ENCODE measurements around the gene CHST8. TPM values are rescaled to one million over a fixed set of nuclear protein-coding genes. Genes with fewer than 3 reads are reported as not detected.

Gene CHST8
- polyA plus RNA-seq, 3 donors: not detected

- Histone ChIP-seq H3K79me2 (ENCODE audit: insufficient read depth, low read length) (no peaks in the 10 kb centered on the region), H3K4me3 (replicated peaks in 1 of 3; ENCODE audit: low read depth in 2 of 3, low read length in 3 of 3) (no peak overlapping the region), H3K9me3 (replicated peaks in 1 of 2; ENCODE audit: control insufficient read depth in 1 of 2, insufficient read depth in 1 of 2, low read length in 2 of 2) (no peaks in the 10 kb centered on the region), H3K27ac (ENCODE audit: low read depth in 1 of 2, low read length in 2 of 2) (no peak overlapping the region), H3K27me3 (ENCODE audit: control insufficient read depth in 2 of 2, insufficient read depth in 2 of 2, low read length in 2 of 2) (peaks cover 0 to 11% of the 10 kb centered on the region in 2 donors), H3K36me3 (replicated peaks in 1 of 2; ENCODE audit: control insufficient read depth in 1 of 2, insufficient read depth in 2 of 2, low read length in 2 of 2) (no peaks in the 10 kb centered on the region), H3K4me2 (replicated peaks; ENCODE audit: extremely low read depth, low read length, poor library complexity, severe bottlenecking) (no peak overlapping the region), H4K20me1 (ENCODE audit: insufficient read depth, low read length) (no peaks in the 10 kb centered on the region), H3K4me1 (ENCODE audit: control insufficient read depth in 1 of 2, insufficient read depth in 2 of 2, low read length in 2 of 2) (no peaks in the 10 kb centered on the region), H2AFZ (ENCODE audit: insufficient read depth, low read depth, low read length, poor library complexity, severe bottlenecking) (no peak overlapping the region), H3K9ac (ENCODE audit: insufficient read depth, low read length, poor library complexity, severe bottlenecking) (no peak overlapping the region)
- Mint-ChIP-seq H3K36me3 (no peaks in the 10 kb centered on the region), H3K4me1 (peaks cover 3% of the 10 kb centered on the region), H3K27me3 (ENCODE audit: low read depth in 3 of 3) (peaks cover 18 to 34% (median 22%) of the 10 kb centered on the region in 3 donors), H3K4me3 (no peak overlapping the region), H3K9me3 (peaks cover 0 to 5% (median 3%) of the 10 kb centered on the region in 7 donors), H3K27ac (no peak overlapping the region)
- TF ChIP-seq CTCF (IDR thresholded peaks at IDR 0.05): no peak
- no peak for DNase-seq
- WGBS (ENCODE audit: insufficient coverage): 100% methylated on average over 1 of the region's 5 CpGs
- intact Hi-C loops (cut with micrococcal nuclease): no loop called here
Measured at GRCh38 chr19:33781996-33782395, 160.2 kb downstream of the CHST8 start.

GRCh38 chr19:33784432-33784831 lies 162.7 kb downstream of the CHST8 start:
- H3K9me3 Mint-ChIP-seq: peaks cover 0 to 3% (median 2%) of the 10 kb centered on the region in 7 donors
- Histone ChIP-seq H3K79me2 (ENCODE audit: insufficient read depth, low read length) (no peaks in the 10 kb centered on the region), H3K4me2 (replicated peaks; ENCODE audit: extremely low read depth, low read length, poor library complexity, severe bottlenecking) (no peak overlapping the region), H2AFZ (ENCODE audit: insufficient read depth, low read depth, low read length, poor library complexity, severe bottlenecking) (no peak overlapping the region), H3K9me3 (replicated peaks in 1 of 2; ENCODE audit: control insufficient read depth in 1 of 2, insufficient read depth in 1 of 2, low read length in 2 of 2) (no peaks in the 10 kb centered on the region), H3K27ac (ENCODE audit: low read depth in 1 of 2, low read length in 2 of 2) (no peak overlapping the region), H4K20me1 (ENCODE audit: insufficient read depth, low read length) (no peaks in the 10 kb centered on the region), H3K27me3 (ENCODE audit: control insufficient read depth in 2 of 2, insufficient read depth in 2 of 2, low read length in 2 of 2) (peaks cover 0 to under 1% of the 10 kb centered on the region in 2 donors), H3K9ac (ENCODE audit: insufficient read depth, low read length, poor library complexity, severe bottlenecking) (no peak overlapping the region), H3K4me1 (ENCODE audit: control insufficient read depth in 1 of 2, insufficient read depth in 2 of 2, low read length in 2 of 2) (no peaks in the 10 kb centered on the region), H3K4me3 (replicated peaks in 1 of 3; ENCODE audit: low read depth in 2 of 3, low read length in 3 of 3) (no peak overlapping the region), H3K36me3 (replicated peaks in 1 of 2; ENCODE audit: control insufficient read depth in 1 of 2, insufficient read depth in 2 of 2, low read length in 2 of 2) (no peaks in the 10 kb centered on the region)
- WGBS (ENCODE audit: insufficient coverage): 94% methylated on average over 5 of the region's 5 CpGs
- no peak overlapping the region for H3K27ac Mint-ChIP-seq
- H3K4me1 Mint-ChIP-seq: no peaks in the 10 kb centered on the region
- TF ChIP-seq CTCF (IDR thresholded peaks at IDR 0.05): no peak
- H3K27me3 Mint-ChIP-seq (ENCODE audit: low read depth in 3 of 3): peaks cover 11 to 25% (median 12%) of the 10 kb centered on the region in 3 donors
- intact Hi-C loops (cut with micrococcal nuclease): no loop called here
- H3K4me3 Mint-ChIP-seq: no peak overlapping the region
- no peaks in the 10 kb centered on the region for H3K36me3 Mint-ChIP-seq
- no peak for DNase-seq

All from CD14-positive monocyte (primary cell).